HCEC 1CT (cell line): ENCODE data around the gene ID1.
A peak's percentile ranks its signal among the peaks of the same experiment; 100 is the strongest.

Experiments used
- DNase-seq: peaks from one replicate; pipeline ENCODE4 v3.0.0-alpha.2; 2017

ID1 gene

GRCh38 chr20:31605031-31605901, at the start of gene ID1:
TSS of gene ID1 (plus strand) at chr20:31605289. CDS start at chr20:31605388, 99 bp downstream.
- peak; percentile 95 for DNase-seq

GRCh38 chr20:31559704-31560093, 45.4 kb upstream of the ID1 start:
- DNase-seq = no peak

DNA sequence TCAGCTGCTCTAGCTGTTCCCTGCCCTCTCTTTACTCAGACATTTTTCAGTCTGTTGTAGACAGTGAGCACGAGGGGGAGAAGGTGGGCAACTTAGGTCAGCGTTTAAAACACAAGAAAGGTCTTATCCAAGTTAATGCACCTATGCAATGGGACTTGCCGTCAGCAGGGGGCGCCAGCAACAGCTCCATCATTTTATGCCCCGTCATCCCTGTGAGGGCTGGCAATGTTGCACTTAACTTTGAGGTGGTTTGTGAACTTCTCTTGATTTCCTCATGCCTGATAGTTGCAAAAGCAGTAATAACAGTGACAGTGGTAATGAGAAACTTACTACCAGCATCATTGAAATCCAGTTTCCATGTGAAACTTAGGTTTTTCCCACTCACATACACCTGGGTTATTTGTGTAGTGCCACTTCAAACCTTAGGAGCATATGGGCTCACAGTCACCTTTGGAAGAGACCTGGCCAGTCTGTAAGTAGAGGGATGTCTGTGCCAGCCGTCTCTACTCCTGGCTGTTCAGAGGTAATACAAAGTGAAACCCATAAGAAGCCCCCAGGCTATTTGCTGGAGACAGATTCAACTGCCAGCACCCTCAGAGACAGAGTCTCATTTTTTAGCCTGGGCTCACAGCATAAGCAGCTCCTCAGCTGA, 44.9 kb upstream of the ID1 start:
- DNase-seq = peak; percentile 74

GRCh38 chr20:31560746-31561598, 44.1 kb upstream of the ID1 start:
- peak; percentile 96 for DNase-seq

GRCh38 chr20:31562241-31562640, 42.8 kb upstream of the ID1 start:
- no peak for DNase-seq

- no peak for DNase-seq
Observed at GRCh38 chr20:31564284-31564683, 40.8 kb upstream of the ID1 start.

GRCh38 chr20:31565699-31566318, 39.3 kb upstream of the ID1 start:
- DNase-seq = no peak

DNA sequence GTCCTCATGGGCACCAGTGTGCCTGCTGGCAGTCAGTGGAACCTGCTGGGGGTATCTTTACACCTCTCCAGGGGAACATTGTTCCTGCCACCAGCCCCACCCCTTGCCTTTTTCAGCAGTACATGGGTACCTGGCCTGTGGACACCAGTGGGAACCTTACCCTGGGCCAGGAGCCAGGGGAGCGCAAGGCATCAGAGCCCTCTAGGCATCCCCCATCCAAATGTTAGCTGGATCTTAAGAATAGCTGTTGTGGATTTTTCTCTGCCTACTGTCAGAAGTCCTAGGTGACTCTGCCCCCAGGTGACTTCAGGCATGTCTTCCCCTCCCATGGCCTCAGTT, 38.8 kb upstream of the ID1 start:
- no peak for DNase-seq

- DNase-seq = no peak
Observed at GRCh38 chr20:31566658-31567379, 38.3 kb upstream of the ID1 start.

GRCh38 chr20:31567380-31567720, 37.7 kb upstream of the ID1 start:
- DNase-seq = no peak

DNA sequence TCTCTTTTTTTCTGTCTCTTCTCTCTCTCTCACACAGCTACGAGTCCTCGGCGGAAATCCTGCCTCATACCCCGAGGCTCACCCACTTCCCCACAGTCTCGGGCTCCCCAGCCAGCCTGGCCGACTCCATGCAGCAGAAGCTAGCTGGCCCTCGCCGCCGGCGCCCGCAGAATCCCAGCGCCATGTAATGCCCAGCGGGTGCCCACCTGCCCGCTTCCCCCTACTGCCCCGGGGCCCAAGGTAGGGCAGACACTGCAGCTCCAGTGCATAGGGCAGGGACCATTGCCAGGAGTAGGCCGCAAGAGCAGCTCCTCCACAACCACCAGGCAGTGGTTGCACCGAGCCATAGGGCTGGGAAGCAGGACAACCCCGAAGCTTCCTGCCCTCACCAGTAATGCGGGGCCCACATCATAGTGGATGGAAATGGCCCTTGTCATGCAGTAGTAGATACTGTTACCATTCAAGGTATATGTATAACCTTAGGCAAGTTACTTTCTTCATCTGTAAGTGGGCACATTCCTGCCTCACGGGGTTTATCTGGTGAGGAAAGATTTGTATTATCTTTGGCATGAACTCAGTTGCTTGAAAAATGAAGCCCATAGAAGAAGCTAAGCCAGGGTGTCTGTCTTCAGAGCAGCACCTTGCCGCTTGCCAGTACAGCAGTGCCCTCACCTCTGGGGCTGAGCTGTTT, 36.9 kb upstream of the ID1 start:
- no peak for DNase-seq

GRCh38 chr20:31568773-31569162, 36.3 kb upstream of the ID1 start:
- DNase-seq = no peak

DNA sequence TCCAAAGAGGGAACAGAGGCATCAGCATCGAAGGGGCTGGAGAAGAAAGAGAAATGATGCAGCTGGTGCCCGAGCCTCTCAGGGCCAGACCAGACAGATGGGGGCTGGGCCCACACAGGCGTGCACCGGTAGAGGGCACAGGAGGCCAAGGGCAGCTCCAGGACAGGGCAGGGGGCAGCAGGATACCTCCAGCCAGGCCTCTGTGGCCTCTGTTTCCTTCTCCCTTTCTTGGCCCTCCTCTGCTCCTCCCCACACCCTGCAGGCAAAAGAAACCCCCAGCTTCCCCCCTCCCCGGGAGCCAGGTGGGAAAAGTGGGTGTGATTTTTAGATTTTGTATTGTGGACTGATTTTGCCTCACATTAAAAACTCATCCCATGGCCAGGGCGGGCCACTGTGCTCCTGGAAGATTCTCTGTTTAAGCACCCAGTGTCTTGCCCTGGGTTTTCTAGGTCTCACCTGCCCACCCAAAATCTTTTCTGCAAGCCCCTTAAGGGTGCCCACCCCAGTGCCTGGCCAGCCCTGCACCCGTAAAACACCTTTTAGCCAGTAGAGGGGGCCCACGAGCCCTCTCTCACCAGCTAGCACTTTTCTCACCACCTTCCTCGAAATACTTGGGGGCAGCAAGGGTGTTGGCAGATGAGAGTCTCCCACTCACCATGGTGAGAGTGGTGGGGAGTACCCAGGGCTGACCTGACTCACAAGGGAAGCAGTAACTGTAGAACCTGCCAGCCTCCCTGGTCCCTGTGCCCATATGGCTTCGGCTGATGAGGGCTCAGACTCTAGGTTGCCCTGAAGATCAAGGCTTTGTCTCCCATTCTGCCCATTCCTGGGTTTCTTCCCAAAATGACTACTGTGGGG, 35.7 kb upstream of the ID1 start:
- no peak for DNase-seq

GRCh38 chr20:31570021-31570463, 35.0 kb upstream of the ID1 start:
- DNase-seq = no peak

DNA sequence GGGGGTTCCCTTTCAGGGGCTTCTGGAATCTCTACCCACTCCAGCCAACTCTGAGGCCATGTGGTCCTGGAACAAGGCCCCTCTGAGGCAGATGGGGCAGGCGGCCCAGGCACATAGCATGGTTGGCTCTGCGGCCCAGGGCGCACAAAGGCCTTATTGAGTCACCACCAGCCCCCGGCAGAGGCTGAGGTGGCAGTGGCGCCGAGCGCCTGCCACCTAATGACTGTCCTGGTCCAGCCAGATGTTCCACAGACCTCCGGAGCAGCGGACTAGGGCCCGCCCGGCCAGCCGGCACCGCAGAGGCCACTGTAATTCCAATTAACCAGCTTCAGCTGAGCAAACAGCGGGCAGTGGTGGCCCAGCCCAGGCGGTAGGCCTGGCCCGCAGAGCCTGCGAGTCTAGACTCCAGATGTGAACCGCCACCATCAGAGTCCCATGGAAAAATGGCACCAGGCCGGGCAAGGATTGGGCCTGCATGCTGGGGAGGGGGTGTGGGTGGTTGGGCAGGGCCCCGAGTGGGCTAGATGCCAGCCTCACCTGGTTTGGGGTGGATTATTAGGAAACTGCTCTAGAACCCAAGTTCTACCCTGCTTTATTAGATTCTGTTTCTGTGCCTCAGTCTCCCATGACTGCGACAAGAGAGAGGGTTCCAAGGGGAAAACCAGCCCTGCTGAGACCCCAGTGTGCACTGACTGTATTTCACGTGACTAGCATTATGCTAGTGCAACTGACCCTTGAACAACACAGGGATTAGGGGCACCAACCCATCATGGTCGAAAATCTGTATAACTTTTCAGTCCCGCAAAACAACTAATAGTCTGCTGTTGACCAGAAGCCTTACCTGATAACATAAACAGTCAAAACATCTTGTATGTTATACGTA, 34.1 kb upstream of the ID1 start:
- no peak for DNase-seq

- no peak for DNase-seq
Observed at GRCh38 chr20:31572042-31572700, 32.9 kb upstream of the ID1 start.

- DNase-seq = peak; percentile 97
Observed at GRCh38 chr20:31572701-31573554, 32.2 kb upstream of the ID1 start.
